GM18951 (cell line): ENCODE data around the gene TNFRSF25.
"Not testable (repeated sequence)": the region's sequence is repeated elsewhere in the genome, so short reads cannot be mapped to it uniquely, and the experiment has no call there.

ENCODE experiments used
- POLR2A ChIP-seq: IDR thresholded peaks from 4 replicates; pipeline ENCODE4 v1.6.1; 2011; ENCODE audit warnings: mild to moderate bottlenecking; ENCODE audit not compliant: insufficient read length, insufficient read depth; ENCODE audit errors: extremely low read depth
- in situ Hi-C: fragments of 300-500 bp; cut with MboI; formaldehyde crosslinking; loops from one replicate; pipeline ENCODE4 v1.12.0; 2022; ENCODE audit warnings: low sequenced_read_pairs, mixed read lengths, inconsistent platforms; ENCODE audit not compliant: unreplicated experiment

Gene TNFRSF25

GRCh38 chr1:6443339-6444115, 22.4 kb downstream of the TNFRSF25 start:
- no peak for TF ChIP-seq POLR2A
- in situ Hi-C loops: no loop called here

DNA sequence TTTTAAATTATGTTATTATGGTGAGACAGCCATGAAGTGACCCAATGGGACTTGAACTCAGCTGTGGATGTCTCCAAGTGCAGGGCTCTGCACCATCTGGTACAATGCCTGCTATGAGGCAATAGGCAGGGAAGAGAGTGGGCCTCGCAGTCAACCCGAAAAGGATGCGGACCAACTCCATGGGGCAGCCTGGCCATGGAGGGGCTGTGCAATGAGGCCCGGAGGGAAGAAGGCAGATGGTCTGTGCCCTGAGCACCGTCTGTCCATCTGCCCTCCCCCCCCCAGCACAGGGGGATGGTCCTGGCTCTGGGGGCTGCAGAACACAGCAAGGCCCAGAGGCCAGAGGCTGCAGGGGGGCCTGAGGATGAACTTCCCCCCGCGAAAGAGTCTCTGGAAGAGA, 24.4 kb downstream of the TNFRSF25 start:
- in situ Hi-C loops: no loop called here
- no peak for TF ChIP-seq POLR2A

DNA sequence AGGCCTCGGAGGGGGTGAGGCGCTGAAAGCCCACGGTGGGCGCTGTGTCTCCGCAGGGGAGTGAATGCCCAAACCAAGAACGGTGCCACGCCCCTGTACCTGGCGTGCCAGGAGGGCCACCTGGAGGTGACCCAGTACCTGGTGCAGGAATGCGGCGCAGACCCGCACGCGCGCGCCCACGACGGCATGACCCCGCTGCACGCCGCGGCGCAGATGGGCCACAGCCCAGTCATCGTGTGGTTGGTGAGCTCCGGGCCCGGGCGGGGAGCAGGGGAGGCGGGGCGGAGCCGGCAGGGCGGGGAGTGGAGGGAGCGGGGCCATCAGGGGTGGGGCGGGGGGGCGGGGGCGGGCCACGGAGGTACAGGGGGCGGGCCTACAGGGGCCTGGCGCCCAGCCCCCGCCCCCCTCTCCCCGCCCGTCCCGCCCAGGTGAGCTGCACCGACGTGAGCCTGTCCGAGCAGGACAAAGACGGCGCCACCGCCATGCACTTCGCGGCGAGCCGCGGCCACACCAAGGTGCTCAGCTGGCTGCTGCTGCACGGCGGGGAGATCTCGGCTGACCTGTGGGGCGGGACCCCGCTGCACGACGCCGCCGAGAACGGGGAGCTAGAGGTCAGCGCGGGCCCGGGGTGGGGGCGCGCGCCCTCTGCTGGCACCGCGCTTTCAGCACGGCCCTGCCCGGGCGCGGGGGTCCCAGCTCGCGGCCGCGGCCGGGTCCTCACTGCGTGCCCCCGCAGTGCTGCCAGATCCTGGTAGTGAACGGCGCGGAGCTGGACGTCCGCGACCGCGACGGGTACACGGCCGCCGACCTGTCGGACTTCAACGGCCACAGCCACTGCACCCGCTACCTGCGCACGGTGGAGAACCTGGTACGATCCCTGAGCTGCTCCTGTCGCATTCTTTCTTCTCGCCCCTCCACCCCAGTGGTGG, 25.5 kb downstream of the TNFRSF25 start:
- no peak for TF ChIP-seq POLR2A
- in situ Hi-C loops: no loop called here

- no peak for TF ChIP-seq POLR2A
- in situ Hi-C loops: no loop called here
Observed at GRCh38 chr1:6438047-6438525, 27.9 kb downstream of the TNFRSF25 start.

DNA sequence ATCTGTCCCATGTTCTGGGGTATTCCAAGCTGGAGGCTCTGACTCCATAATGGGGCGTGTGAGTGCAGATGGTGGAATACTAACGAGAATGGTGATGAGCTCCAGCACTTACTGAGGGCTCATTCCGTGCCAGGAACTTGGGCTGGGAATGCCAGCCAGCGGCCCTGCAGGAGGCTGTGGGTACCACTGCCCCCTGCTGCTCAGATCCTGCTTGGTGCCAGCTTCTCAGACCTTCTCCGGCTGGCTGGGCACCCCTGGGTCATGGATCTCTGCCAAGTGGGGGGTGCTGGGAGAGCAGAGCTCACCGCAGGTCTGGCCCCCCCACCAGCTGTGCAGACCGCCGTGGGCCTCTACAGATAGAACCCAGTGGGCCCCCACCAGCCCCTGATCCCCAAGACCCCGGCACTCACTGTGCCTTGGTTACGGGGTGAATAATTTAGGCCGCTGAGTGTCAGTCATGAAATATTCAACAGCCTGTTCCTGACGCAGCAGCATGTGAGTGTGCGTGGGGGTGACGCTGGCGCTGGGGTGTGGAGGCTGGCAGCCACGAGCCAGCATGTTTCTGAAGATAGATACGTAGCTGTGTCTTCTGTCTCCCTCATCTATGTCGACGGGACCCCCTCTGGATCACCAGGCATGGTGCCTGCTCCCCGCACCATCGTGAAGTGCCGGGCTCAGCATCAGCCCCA, 28.8 kb downstream of the TNFRSF25 start:
- in situ Hi-C loops: not testable (repeated sequence)

- in situ Hi-C loops: not testable (repeated sequence)
Observed at GRCh38 chr1:6436277-6436676, 29.7 kb downstream of the TNFRSF25 start.

GRCh38 chr1:6435547-6435946, 30.4 kb downstream of the TNFRSF25 start:
- TF ChIP-seq POLR2A: no peak
- in situ Hi-C loops: no loop called here

- in situ Hi-C loops: no loop called here
- no peak for TF ChIP-seq POLR2A
Observed at GRCh38 chr1:6435129-6435528, 30.8 kb downstream of the TNFRSF25 start.

GRCh38 chr1:6434186-6434585, 31.8 kb downstream of the TNFRSF25 start:
- TF ChIP-seq POLR2A: no peak
- in situ Hi-C loops: no loop called here

- in situ Hi-C loops: not testable (repeated sequence)
Observed at GRCh38 chr1:6431645-6432579, 34.1 kb downstream of the TNFRSF25 start.

GRCh38 chr1:6429660-6430411, 36.1 kb downstream of the TNFRSF25 start:
- in situ Hi-C loops: not testable (repeated sequence)

DNA sequence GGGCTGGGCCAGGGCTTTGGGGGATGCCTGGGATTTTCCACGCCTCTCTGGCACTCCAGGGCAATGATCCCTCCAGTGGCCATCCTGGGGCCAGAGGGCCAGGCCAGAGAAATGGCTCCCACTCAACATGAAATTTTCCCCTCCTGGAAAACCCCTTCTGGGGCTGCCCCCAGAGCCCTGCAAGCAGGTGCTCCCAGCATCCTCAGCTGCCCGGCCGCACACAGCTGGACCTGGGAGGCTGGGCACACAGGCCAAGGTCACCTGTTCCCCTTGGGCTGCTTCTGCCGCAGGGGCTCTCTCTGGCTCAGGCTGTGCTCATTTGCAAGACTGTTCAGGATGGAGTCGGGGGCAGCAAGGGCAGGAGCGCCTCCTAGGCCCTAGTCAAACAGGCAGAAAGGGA, 37.5 kb downstream of the TNFRSF25 start:
- in situ Hi-C loops: not testable (repeated sequence)
